Testis (tissue), 3 donors: Measurements from ENCODE around the gene ARMH4. TPM values are rescaled to one million over a fixed set of nuclear protein-coding genes. Genes with fewer than 3 reads are reported as not detected.

Experiments
- DNase-seq: peaks from one replicate; pipeline ENCODE4 v3.0.0-alpha.2; 2019
- H3K27ac ChIP-seq, 2 donors: fragments of 200-600 bp; sonication (generic); one replicate each; pipeline ENCODE4 v1.5.1; 2019
- H3K27me3 ChIP-seq: fragments of 200-600 bp; sonication (generic); one replicate; pipeline ENCODE4 v1.5.1; 2019
- H3K36me3 ChIP-seq: fragments of 200-600 bp; sonication (generic); one replicate; pipeline ENCODE4 v1.5.1; 2017; ENCODE audit warnings: low read depth; ENCODE audit errors: missing control alignments
- H3K4me1 ChIP-seq: fragments of 200-600 bp; sonication (generic); one replicate; pipeline ENCODE4 v1.5.1; 2019
- H3K4me3 ChIP-seq, 2 donors: fragments of 200-600 bp; sonication (generic); one replicate each; pipeline ENCODE4 v1.5.1; 2017 to 2019
- H3K9me3 ChIP-seq: fragments of 200-600 bp; sonication (generic); one replicate; pipeline ENCODE4 v1.5.1; 2017
- POLR2A ChIP-seq: fragments of 450-650 bp; IDR thresholded peaks from one replicate; pipeline ENCODE4 v1.6.1; 2017; ENCODE audit warnings: antibody characterized with exemption, mild to moderate bottlenecking, moderate library complexity
- WGBS, 2 donors: methylation state at CpG; one replicate each; pipeline ENCODE4 v1.1.5; 2018; 5-methylcytosine and 5-hydroxymethylcytosine counted together
- intact Hi-C: fragments of 100-400 bp; cut with DNase I; formaldehyde crosslinking; loops from one replicate; pipeline ENCODE4 v1.15.1; 2023; ENCODE audit warnings: low total_unique reads
- polyA plus RNA-seq: library from polyadenylated mRNA; stranded (reverse); fragments of 350-450 nt; fragmentation: Illumina TruSeq; extraction: RNeasy Lipid Tissue Mini Kit (QIAGEN cat#74804); gene quantifications from one replicate; pipeline ENCODE4 v1.2.3, GENCODE V29; 2014; ENCODE audit warnings: low read depth, low replicate concordance; ENCODE audit not compliant: insufficient read depth
- total RNA-seq, 2 donors: library from RNA; depleted of rRNA; stranded (reverse); fragments of >200 nt; gene quantifications; one replicate each; pipeline ENCODE4 v1.2.3, GENCODE V29; 2016
- TF ChIP-seq, protein P1 (sequence below), 3 experiments: fragments of 450-650 bp in 2 of 3; fragments of 200-600 bp in 1 of 3; sonication (generic) in 1 of 3; IDR thresholded peaks; one replicate each; pipeline ENCODE4 v1.5.1; 2016 to 2019; ENCODE audit warnings: antibody characterized with exemption in 3 of 3, mild to moderate bottlenecking in 2 of 3, moderate library complexity in 1 of 3

Gene ARMH4
- total and polyA plus RNA-seq, 3 donors from 2014 or later: 13.5 to 65.8 (median 38.7) TPM

DNA sequence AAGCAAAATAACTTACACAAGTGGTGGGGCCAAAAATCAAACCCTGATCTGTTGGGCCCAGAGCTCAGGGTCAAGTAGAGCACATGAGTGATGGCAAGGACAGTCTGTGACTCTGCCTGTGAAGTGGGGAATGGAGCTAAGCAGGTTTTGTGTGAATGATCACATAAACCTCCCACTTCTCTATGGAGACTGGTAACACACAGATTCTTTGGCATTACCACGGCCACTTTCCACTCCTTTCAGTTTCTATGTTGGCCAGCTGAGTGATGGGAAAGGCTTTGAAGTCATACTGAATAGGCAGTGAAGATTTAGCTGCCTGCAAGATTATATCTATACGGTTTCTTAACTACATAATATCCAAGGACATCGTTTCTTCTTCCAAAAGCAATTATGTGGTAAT lies 97.9 kb downstream of the ARMH4 start:
- Histone ChIP-seq H3K27me3 (no peaks in the 10 kb centered on the region), H3K27ac (no peak overlapping the region), H3K4me3 (no peak overlapping the region), H3K4me1 (no peaks in the 10 kb centered on the region), H3K9me3 (no peaks in the 10 kb centered on the region), H3K36me3 (no peaks in the 10 kb centered on the region)
- 87 to 96% methylated on average over 3 of the region's 3 CpGs for WGBS, 2 donors
- intact Hi-C loops: no loop called here
- TF ChIP-seq, protein P1, sequence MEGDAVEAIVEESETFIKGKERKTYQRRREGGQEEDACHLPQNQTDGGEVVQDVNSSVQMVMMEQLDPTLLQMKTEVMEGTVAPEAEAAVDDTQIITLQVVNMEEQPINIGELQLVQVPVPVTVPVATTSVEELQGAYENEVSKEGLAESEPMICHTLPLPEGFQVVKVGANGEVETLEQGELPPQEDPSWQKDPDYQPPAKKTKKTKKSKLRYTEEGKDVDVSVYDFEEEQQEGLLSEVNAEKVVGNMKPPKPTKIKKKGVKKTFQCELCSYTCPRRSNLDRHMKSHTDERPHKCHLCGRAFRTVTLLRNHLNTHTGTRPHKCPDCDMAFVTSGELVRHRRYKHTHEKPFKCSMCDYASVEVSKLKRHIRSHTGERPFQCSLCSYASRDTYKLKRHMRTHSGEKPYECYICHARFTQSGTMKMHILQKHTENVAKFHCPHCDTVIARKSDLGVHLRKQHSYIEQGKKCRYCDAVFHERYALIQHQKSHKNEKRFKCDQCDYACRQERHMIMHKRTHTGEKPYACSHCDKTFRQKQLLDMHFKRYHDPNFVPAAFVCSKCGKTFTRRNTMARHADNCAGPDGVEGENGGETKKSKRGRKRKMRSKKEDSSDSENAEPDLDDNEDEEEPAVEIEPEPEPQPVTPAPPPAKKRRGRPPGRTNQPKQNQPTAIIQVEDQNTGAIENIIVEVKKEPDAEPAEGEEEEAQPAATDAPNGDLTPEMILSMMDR (IDR thresholded peaks at IDR 0.05): no peak
- no peak for TF ChIP-seq POLR2A
- no peak for DNase-seq

DNA sequence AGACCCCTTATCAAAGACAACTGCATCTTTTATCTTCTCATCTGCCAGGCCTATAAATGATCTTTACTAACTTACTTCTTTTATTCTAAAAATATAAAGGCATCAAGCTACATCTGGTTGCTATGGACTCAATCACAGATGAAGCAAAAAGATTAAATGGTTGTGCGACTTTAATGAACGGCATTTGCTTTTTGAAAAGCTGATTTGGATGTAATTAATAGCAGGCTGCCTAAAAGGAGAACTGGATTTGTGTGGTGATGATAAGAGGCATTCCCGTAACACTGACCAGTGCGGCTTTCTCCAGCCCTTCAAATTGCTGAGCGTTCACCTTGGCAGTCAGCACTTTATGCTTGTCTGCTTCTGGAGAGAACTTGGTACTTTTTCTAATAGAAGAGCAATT lies 103.8 kb downstream of the ARMH4 start:
- no peak for TF ChIP-seq POLR2A
- TF ChIP-seq, protein P1 (IDR thresholded peaks at IDR 0.05): no peak
- Histone ChIP-seq H3K4me1 (no peaks in the 10 kb centered on the region), H3K36me3 (no peaks in the 10 kb centered on the region), H3K4me3 (no peak overlapping the region), H3K27me3 (no peaks in the 10 kb centered on the region), H3K27ac (no peak overlapping the region), H3K9me3 (no peaks in the 10 kb centered on the region)
- intact Hi-C loops: no loop called here
- no peak for DNase-seq
- WGBS, 2 donors: 49 to 55% methylated on average over 5 of the region's 5 CpGs

DNA sequence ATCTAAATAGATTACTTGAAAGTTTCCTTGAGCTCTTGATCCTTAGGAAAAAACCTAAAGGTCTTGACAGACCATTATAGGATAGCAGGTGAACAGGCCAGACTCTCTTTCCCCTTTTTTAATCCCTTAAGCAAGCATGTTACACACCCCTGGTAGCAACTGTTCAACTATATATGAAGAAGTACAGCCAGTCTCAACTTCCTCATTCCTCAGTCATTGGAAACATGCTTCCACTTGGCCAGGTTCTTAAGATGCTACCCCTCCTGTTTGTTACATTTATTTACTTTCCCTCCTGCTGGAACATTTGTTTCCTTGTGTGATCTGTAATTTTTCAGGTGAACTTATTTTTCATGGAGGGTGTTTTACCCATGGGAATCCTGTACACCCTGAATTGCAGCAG lies 124.1 kb downstream of the ARMH4 start:
- Histone ChIP-seq H3K27me3 (no peaks in the 10 kb centered on the region), H3K27ac (no peak overlapping the region), H3K4me3 (no peak overlapping the region), H3K4me1 (no peaks in the 10 kb centered on the region), H3K9me3 (no peaks in the 10 kb centered on the region), H3K36me3 (no peaks in the 10 kb centered on the region)
- no peak for TF ChIP-seq POLR2A
- TF ChIP-seq, protein P1 (IDR thresholded peaks at IDR 0.05): no peak
- DNase-seq: no peak
- intact Hi-C loops: no loop called here

DNA sequence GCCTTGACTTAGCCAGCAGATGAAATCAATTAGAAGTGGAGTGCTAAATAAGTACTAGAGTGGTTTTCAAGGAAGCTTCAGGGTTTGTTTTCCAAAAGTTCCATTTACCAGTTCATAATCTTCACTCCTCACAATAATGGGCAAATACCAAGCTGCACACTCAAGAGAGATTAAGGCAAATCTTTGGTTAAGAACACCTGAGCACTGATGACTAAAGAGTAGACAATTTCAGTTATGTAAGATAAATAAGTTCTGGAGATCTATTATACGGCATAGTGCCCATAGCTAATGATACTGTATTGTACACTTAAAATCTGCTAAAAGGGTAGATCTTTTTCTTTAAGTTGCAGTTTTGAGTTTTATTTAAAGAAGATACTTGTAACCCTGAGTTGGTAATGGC lies 125.0 kb downstream of the ARMH4 start:
- Histone ChIP-seq H3K27me3 (no peaks in the 10 kb centered on the region), H3K4me1 (no peaks in the 10 kb centered on the region), H3K4me3 (no peak overlapping the region), H3K36me3 (no peaks in the 10 kb centered on the region), H3K9me3 (no peaks in the 10 kb centered on the region), H3K27ac (no peak overlapping the region)
- TF ChIP-seq, protein P1 (IDR thresholded peaks at IDR 0.05): no peak
- TF ChIP-seq POLR2A: no peak
- intact Hi-C loops: no loop called here
- WGBS, 2 donors: 97 to 100% methylated on average over 1 of the region's 1 CpG
- DNase-seq: no peak

DNA sequence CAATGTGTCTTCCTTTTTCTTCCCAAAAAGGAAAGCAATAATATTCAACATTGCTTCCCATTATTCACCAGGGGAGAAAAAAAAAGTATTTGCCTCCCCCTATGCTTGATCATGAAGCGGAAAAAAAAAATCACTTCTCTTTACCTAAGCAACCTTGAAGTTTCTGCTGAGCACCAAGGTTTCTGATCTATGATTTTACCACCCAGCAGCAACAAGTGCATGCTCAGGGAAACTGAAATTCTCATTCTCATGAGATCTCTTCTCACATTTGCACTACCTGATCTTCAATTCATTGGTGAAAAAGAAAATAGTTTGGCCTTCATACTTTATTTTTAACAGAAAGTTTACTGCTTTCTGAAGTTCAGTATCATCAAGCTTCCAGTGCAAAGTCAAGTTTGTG lies 125.8 kb downstream of the ARMH4 start:
- Histone ChIP-seq H3K9me3 (no peaks in the 10 kb centered on the region), H3K4me1 (no peaks in the 10 kb centered on the region), H3K4me3 (no peak overlapping the region), H3K27ac (no peak overlapping the region), H3K36me3 (no peaks in the 10 kb centered on the region), H3K27me3 (no peaks in the 10 kb centered on the region)
- WGBS, 2 donors: 86% methylated on average over 1 of the region's 1 CpG
- DNase-seq: no peak
- intact Hi-C loops: no loop called here
- no peak for TF ChIP-seq POLR2A
- TF ChIP-seq, protein P1 (IDR thresholded peaks at IDR 0.05): no peak
